Measurements from ENCODE around the gene ZC2HC1C.

ZC2HC1C gene

GRCh38 chr14:75092698-75093097 lies 23.3 kb downstream of the ZC2HC1C start:
- no peak for TF ChIP-seq CTCF (IDR thresholded peaks at IDR 0.05; ENCODE audit: low read depth, low read length)
- no peak for DNase-seq (ENCODE audit: extremely low read depth, low read depth)

- no peak for DNase-seq (ENCODE audit: extremely low read depth, low read depth)
- no peak for TF ChIP-seq CTCF (IDR thresholded peaks at IDR 0.05; ENCODE audit: low read depth, low read length)
These were observed 25.5 kb downstream of the ZC2HC1C start for GRCh38 chr14:75094896-75095295.

- no peak for TF ChIP-seq CTCF (IDR thresholded peaks at IDR 0.05; ENCODE audit: low read depth, low read length)
- no peak for DNase-seq (ENCODE audit: extremely low read depth, low read depth)
These were observed 26.2 kb downstream of the ZC2HC1C start for GRCh38 chr14:75095690-75096089.

GRCh38 chr14:75096959-75097358 lies 27.5 kb downstream of the ZC2HC1C start:
- no peak for DNase-seq (ENCODE audit: extremely low read depth, low read depth)
- TF ChIP-seq CTCF (IDR thresholded peaks at IDR 0.05; ENCODE audit: low read depth, low read length): no peak

GRCh38 chr14:75098212-75098611 lies 28.8 kb downstream of the ZC2HC1C start:
- DNase-seq (ENCODE audit: extremely low read depth, low read depth): no peak
- no peak for TF ChIP-seq CTCF (IDR thresholded peaks at IDR 0.05; ENCODE audit: low read depth, low read length)

- no peak for TF ChIP-seq CTCF (IDR thresholded peaks at IDR 0.05; ENCODE audit: low read depth, low read length)
These were observed 29.2 kb downstream of the ZC2HC1C start for GRCh38 chr14:75098682-75099081.

GRCh38 chr14:75101491-75101890 lies 32.0 kb downstream of the ZC2HC1C start:
- DNase-seq (ENCODE audit: extremely low read depth, low read depth): no peak
- no peak for TF ChIP-seq CTCF (IDR thresholded peaks at IDR 0.05; ENCODE audit: low read depth, low read length)

More at GRCh38 chr14:75098682-75099081, 29.2 kb downstream of the ZC2HC1C start:
- no peak for DNase-seq (ENCODE audit: extremely low read depth, low read depth)

Measured in AG09319 (cell line).